Smooth muscle cell (in vitro differentiated cells): ENCODE data around the gene LY6G6C. TPM values are rescaled to one million over a fixed set of nuclear protein-coding genes. Genes with fewer than 3 reads are reported as not detected.

Experiments
- DNase-seq: peaks from one replicate; lab custom pipeline; 2025; ENCODE audit not compliant: unreplicated experiment; lab: John Stamatoyannopoulos, UW
- H2AFZ ChIP-seq: fragments of 200-600 bp; sonication (generic); 2 replicates; pipeline ENCODE4 v1.6.0; 2016; ENCODE audit warnings: antibody characterized with exemption, low read depth, mild to moderate bottlenecking
- H3F3A ChIP-seq: fragments of 200-600 bp; sonication (generic); 2 replicates; pipeline ENCODE4 v1.6.0; 2017; ENCODE audit warnings: antibody characterized with exemption, low read depth
- H3K27ac ChIP-seq: fragments of 200-600 bp; sonication (generic); 2 replicates; pipeline ENCODE4 v1.5.1; 2016; ENCODE audit warnings: low read depth, mild to moderate bottlenecking
- H3K27me3 ChIP-seq: fragments of 200-600 bp; sonication (generic); 2 replicates; pipeline ENCODE4 v1.6.1; 2016; ENCODE audit warnings: low read depth, mild to moderate bottlenecking
- H3K36me3 ChIP-seq: fragments of 200-600 bp; sonication (generic); 2 replicates; pipeline ENCODE4 v1.5.1; 2016; ENCODE audit warnings: low read depth
- H3K4me1 ChIP-seq: fragments of 200-600 bp; sonication (generic); 2 replicates; pipeline ENCODE4 v1.5.1; 2016; ENCODE audit warnings: low read depth
- H3K4me2 ChIP-seq: fragments of 200-600 bp; sonication (generic); 2 replicates; pipeline ENCODE4 v1.6.0; 2016; ENCODE audit warnings: mild to moderate bottlenecking
- H3K4me3 ChIP-seq: fragments of 200-600 bp; sonication (generic); 2 replicates; pipeline ENCODE4 v1.5.1; 2016; ENCODE audit warnings: mild to moderate bottlenecking
- H3K79me2 ChIP-seq: fragments of 200-600 bp; sonication (generic); 2 replicates; pipeline ENCODE4 v1.6.0; 2016; ENCODE audit warnings: low read depth, mild to moderate bottlenecking
- H3K9ac ChIP-seq: fragments of 200-600 bp; sonication (generic); 2 replicates; pipeline ENCODE4 v1.6.0; 2016; ENCODE audit warnings: low read depth
- H3K9me3 ChIP-seq: fragments of 200-600 bp; sonication (generic); replicated peaks from 2 replicates; pipeline ENCODE4 v1.5.1; 2016; ENCODE audit warnings: low read depth
- H4K20me1 ChIP-seq: fragments of 200-600 bp; sonication (generic); 2 replicates; pipeline ENCODE4 v1.6.0; 2016; ENCODE audit warnings: low read depth
- WGBS: methylation state at CpG from one replicate; pipeline ENCODE4 v1.1.7; 2016; ENCODE audit warnings: low lambda C conversion rate; 5-methylcytosine and 5-hydroxymethylcytosine counted together
- polyA plus RNA-seq: library from polyadenylated mRNA; unstranded; fragments of >200 nt; fragmentation: Nextera tagmentation; extraction: Ambion mirVana; gene quantifications from 2 replicates; pipeline ENCODE4 v1.2.1, GENCODE V29; 2016
- total RNA-seq: library from RNA; depleted of rRNA; stranded (reverse); fragments of >200 nt; gene quantifications from 2 replicates; pipeline ENCODE4 v1.2.3, GENCODE V29; 2014
- TF ChIP-seq, protein P1 (sequence below): fragments of 200-600 bp; sonication (generic); IDR thresholded peaks from 2 replicates; pipeline ENCODE4 v1.5.1; 2017; ENCODE audit warnings: borderline replicate concordance, mild to moderate bottlenecking, antibody characterized with exemption; ENCODE audit not compliant: insufficient read depth, poor library complexity, severe bottlenecking

The LY6G6C gene
- total and polyA plus RNA-seq, 2 experiments from 2014 or later, result 3.8 to 3.9 TPM

DNA sequence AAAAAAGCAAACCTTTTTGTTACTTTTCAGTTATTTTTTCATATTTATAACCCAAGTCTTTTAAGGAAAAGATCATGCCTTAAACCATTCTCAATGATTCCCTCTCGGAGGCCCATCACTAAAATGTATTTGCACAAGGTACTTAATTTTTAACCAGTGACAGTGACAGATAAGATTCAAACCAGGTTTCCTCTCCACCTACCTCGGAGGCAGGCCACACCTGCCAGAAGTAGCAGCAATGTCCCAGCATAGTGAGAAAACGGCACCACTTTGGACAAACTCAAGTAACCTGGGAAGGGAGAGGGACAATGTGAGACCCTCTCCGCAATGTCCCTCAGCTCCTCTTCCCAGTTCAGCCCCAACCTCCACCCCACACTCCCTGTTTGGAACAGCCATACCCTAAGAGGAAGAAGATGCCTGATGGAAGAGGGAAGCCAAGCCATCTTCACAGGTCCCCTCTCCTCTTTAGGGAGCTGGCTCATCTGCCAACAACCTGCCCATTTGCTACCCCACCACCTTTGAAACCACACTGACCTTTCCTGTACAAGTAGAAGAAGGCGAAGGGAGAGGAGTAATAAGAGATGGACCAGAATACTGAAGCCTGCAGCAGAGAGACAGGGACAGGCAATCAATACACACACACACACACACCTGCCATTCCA, 20.7 kb downstream of the LY6G6C start:
- H3K9ac ChIP-seq, result no peak overlapping the region
- over 99% methylated on average over 5 of the region's 5 CpGs for WGBS
- H3K27ac ChIP-seq, result no peak overlapping the region
- H3F3A ChIP-seq, result no peaks in the 10 kb centered on the region
- H3K9me3 ChIP-seq, result no peaks in the 10 kb centered on the region
- H3K4me3 ChIP-seq, result peak overlapping the region; percentile 2
- H4K20me1 ChIP-seq, result peaks cover 5% of the 10 kb centered on the region
- H3K27me3 ChIP-seq, result no peaks in the 10 kb centered on the region
- H3K36me3 ChIP-seq, result no peaks in the 10 kb centered on the region
- no peak for DNase-seq
- H3K4me1 ChIP-seq, result peaks cover 10% of the 10 kb centered on the region
- H2AFZ ChIP-seq, result no peak overlapping the region
- TF ChIP-seq, protein P1, sequence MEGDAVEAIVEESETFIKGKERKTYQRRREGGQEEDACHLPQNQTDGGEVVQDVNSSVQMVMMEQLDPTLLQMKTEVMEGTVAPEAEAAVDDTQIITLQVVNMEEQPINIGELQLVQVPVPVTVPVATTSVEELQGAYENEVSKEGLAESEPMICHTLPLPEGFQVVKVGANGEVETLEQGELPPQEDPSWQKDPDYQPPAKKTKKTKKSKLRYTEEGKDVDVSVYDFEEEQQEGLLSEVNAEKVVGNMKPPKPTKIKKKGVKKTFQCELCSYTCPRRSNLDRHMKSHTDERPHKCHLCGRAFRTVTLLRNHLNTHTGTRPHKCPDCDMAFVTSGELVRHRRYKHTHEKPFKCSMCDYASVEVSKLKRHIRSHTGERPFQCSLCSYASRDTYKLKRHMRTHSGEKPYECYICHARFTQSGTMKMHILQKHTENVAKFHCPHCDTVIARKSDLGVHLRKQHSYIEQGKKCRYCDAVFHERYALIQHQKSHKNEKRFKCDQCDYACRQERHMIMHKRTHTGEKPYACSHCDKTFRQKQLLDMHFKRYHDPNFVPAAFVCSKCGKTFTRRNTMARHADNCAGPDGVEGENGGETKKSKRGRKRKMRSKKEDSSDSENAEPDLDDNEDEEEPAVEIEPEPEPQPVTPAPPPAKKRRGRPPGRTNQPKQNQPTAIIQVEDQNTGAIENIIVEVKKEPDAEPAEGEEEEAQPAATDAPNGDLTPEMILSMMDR, result no peak
- H3K4me2 ChIP-seq, result no peak overlapping the region
- peaks cover 27% of the 10 kb centered on the region for H3K79me2 ChIP-seq

DNA sequence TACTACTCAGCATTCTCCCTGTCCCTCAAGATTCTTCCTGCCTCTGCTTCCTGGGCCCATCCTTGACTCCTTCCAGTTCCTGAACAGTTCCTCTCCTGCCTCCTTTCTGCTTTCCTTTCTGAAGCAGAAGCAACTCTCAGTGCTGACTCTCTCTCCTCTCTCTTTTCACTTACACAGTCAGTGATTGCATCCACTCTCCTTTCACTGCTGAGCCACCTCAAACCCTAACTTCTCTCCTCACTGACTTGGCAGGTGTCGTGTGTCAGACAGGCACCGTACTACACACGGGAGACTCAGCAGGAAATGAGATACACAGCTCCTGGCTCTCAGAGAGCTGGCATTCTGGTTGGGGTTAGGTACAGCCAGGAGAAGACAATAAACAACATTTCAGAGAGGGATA, 24.0 kb downstream of the LY6G6C start:
- Histone ChIP-seq H3F3A (no peaks in the 10 kb centered on the region), H3K36me3 (no peaks in the 10 kb centered on the region), H4K20me1 (peaks cover 5% of the 10 kb centered on the region), H3K4me3 (no peak overlapping the region), H3K27ac (no peak overlapping the region), H3K27me3 (no peaks in the 10 kb centered on the region), H3K79me2 (peaks cover 24% of the 10 kb centered on the region), H3K9me3 (no peaks in the 10 kb centered on the region), H3K4me1 (peaks cover 10% of the 10 kb centered on the region), H2AFZ (no peak overlapping the region), H3K4me2 (no peak overlapping the region), H3K9ac (no peak overlapping the region)
- 91% methylated on average over 3 of the region's 3 CpGs for WGBS
- no peak for DNase-seq
- TF ChIP-seq, protein P1, result no peak

DNA sequence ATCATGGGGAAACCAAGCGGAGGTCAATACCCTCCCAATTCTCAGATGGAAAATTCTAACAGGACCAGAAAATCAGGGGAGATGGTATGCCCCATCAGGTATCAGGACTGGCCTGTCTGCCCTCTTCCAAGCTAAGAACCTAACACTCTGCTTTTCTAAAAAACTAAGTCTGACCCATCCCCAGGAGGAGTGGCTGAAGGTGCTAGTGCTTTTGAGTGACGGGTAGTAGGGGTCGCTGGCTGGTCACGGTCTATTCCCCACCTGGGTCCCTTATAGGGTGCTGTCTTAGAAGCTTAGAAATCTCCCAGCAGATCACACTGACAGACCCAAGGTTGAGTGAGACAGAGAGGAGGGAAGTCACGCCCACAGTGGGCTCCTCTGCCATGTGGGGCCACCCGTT, 28.0 kb downstream of the LY6G6C start:
- H2AFZ ChIP-seq, result no peak overlapping the region
- no peaks in the 10 kb centered on the region for H3K79me2 ChIP-seq
- WGBS, result over 99% methylated on average over 6 of the region's 6 CpGs
- no peaks in the 10 kb centered on the region for H3K4me1 ChIP-seq
- no peak overlapping the region for H3K4me2 ChIP-seq
- no peak for DNase-seq
- H3K27me3 ChIP-seq, result no peaks in the 10 kb centered on the region
- no peaks in the 10 kb centered on the region for H3K9me3 ChIP-seq
- no peaks in the 10 kb centered on the region for H4K20me1 ChIP-seq
- H3K36me3 ChIP-seq, result no peaks in the 10 kb centered on the region
- H3F3A ChIP-seq, result no peaks in the 10 kb centered on the region
- no peak overlapping the region for H3K4me3 ChIP-seq
- no peak overlapping the region for H3K27ac ChIP-seq
- TF ChIP-seq, protein P1, result no peak
- H3K9ac ChIP-seq, result no peak overlapping the region

DNA sequence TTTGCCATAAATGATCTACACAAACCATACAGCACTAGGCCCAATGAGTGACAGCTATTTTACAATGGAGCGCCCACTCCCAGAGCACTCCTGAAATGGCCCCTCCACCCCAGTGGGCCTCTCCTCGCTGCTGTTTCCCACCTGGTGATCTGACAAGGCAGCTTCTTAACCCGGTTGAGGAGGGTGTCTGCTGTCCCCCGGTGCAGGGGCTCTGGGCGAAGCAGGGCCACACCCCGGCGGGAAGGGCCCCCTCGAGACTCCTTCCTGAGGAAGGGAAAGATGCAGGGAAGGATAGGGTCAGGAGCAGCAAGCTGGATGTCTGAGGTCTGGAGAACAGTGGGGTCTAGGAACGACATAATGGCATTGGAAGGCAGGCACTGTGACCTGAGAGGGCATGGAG, 28.7 kb downstream of the LY6G6C start:
- TF ChIP-seq, protein P1, result no peak
- DNase-seq, result no peak
- WGBS, result 98% methylated on average over 9 of the region's 9 CpGs
- H3K27me3 ChIP-seq, result no peaks in the 10 kb centered on the region
- H3K9ac ChIP-seq, result no peak overlapping the region
- H3K27ac ChIP-seq, result no peak overlapping the region
- H3K4me3 ChIP-seq, result no peak overlapping the region
- no peak overlapping the region for H3K4me2 ChIP-seq
- no peaks in the 10 kb centered on the region for H3K4me1 ChIP-seq
- no peaks in the 10 kb centered on the region for H4K20me1 ChIP-seq
- no peaks in the 10 kb centered on the region for H3K9me3 ChIP-seq
- H2AFZ ChIP-seq, result no peak overlapping the region
- H3F3A ChIP-seq, result no peaks in the 10 kb centered on the region
- no peaks in the 10 kb centered on the region for H3K36me3 ChIP-seq
- H3K79me2 ChIP-seq, result no peaks in the 10 kb centered on the region
